Loucy (cell line): Measurements from ENCODE around the gene SCN10A.

ENCODE experiments used
- H2AFZ ChIP-seq: fragments of 200-600 bp; sonication (generic); 2 replicates; pipeline ENCODE4 v1.6.0; 2016; ENCODE audit warnings: antibody characterized with exemption, mild to moderate bottlenecking, low read length, moderate library complexity
- H3F3A ChIP-seq: fragments of 200-600 bp; 2 replicates; pipeline ENCODE4 v1.6.0; 2016; ENCODE audit warnings: antibody characterized with exemption, low read depth, mild to moderate bottlenecking
- H3K27me3 ChIP-seq: fragments of 200-600 bp; sonication (generic); 2 replicates; pipeline ENCODE4 v1.6.1; 2014; ENCODE audit warnings: low read length, mild to moderate bottlenecking; ENCODE audit not compliant: insufficient read depth, poor library complexity, severe bottlenecking
- H3K36me3 ChIP-seq: fragments of 200-600 bp; sonication (generic); 2 replicates; pipeline ENCODE4 v1.6.1; 2016; ENCODE audit warnings: low read length; ENCODE audit not compliant: insufficient read depth
- H3K4me1 ChIP-seq: fragments of 200-600 bp; sonication (generic); 2 replicates; pipeline ENCODE4 v1.5.1; 2014; ENCODE audit warnings: low read length, mild to moderate bottlenecking; ENCODE audit not compliant: insufficient read depth, poor library complexity, severe bottlenecking
- H3K4me2 ChIP-seq: fragments of 200-600 bp; sonication (generic); 2 replicates; pipeline ENCODE4 v1.6.0; 2014; ENCODE audit warnings: antibody characterized with exemption, low read length, low read depth, mild to moderate bottlenecking; ENCODE audit not compliant: poor library complexity, severe bottlenecking
- H3K4me3 ChIP-seq: fragments of 200-600 bp; sonication (generic); 2 replicates; pipeline ENCODE4 v1.5.1; 2014; ENCODE audit warnings: low read length, mild to moderate bottlenecking, mixed read lengths; ENCODE audit not compliant: poor library complexity, severe bottlenecking
- H3K79me2 ChIP-seq: fragments of 200-600 bp; sonication (generic); 2 replicates; pipeline ENCODE4 v1.6.1; 2014; ENCODE audit warnings: low read length; ENCODE audit not compliant: insufficient read depth
- H3K9ac ChIP-seq: fragments of 200-600 bp; sonication (generic); 2 replicates; pipeline ENCODE4 v1.6.0; 2014; ENCODE audit warnings: mild to moderate bottlenecking, low read depth, low read length, moderate library complexity; ENCODE audit not compliant: poor library complexity, severe bottlenecking
- H3K9me2 ChIP-seq: fragments of 200-600 bp; sonication (generic); replicated peaks from 2 replicates; pipeline ENCODE4 v1.6.1; 2016; ENCODE audit warnings: low read depth, low read length, mixed read lengths
- H3K9me3 ChIP-seq: fragments of 200-600 bp; sonication (generic); 2 replicates; pipeline ENCODE4 v1.6.1; 2014; ENCODE audit warnings: mild to moderate bottlenecking, antibody characterized with exemption, low read length, low read depth; ENCODE audit not compliant: insufficient read depth
- H4K20me1 ChIP-seq: fragments of 200-600 bp; sonication (generic); 2 replicates; pipeline ENCODE4 v1.6.0; 2014; ENCODE audit warnings: antibody characterized with exemption, low read length, mild to moderate bottlenecking; ENCODE audit not compliant: insufficient read depth, poor library complexity, severe bottlenecking
- EZH2phosphoT487 ChIP-seq: fragments of 200-600 bp; IDR thresholded peaks from 2 replicates; pipeline ENCODE4 v1.6.1; 2018; ENCODE audit warnings: antibody characterized with exemption, mild to moderate bottlenecking, moderate library complexity, borderline replicate concordance
- TF ChIP-seq, protein P1 (sequence below): fragments of 200-600 bp; sonication (generic); conservative IDR thresholded peaks from 2 replicates; pipeline ENCODE4 v1.5.1; 2014; ENCODE audit warnings: mild to moderate bottlenecking, antibody characterized with exemption, low read length

SCN10A gene

DNA sequence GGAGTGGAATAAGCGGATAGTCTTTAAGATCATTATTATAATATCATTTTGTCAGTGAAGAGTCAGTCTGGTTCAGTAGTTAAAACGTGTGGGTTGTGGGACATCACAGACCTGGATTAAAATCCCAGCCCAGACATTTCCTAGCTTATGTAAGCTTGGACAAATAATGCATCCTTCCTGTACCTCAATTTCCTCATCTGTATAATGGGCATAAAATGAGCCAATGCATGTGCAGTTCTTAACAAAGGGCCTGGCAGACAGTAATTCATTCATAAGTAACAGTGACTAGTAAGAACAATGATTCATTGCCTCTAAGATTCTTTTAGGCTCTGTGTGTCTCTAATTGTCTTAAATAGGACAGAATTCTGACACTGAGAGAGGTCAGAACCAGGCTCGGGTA is 76.1 kb downstream of the SCN10A start:
- Histone ChIP-seq H3K36me3 (no peaks in the 10 kb centered on the region), H3K79me2 (no peaks in the 10 kb centered on the region), H3K9me3 (no peaks in the 10 kb centered on the region), H3K9ac (no peak overlapping the region), H3K4me2 (no peak overlapping the region), H4K20me1 (no peaks in the 10 kb centered on the region), H3K4me3 (no peak overlapping the region), H3F3A (no peaks in the 10 kb centered on the region), H3K4me1 (no peaks in the 10 kb centered on the region), H2AFZ (no peak overlapping the region), H3K27me3 (no peaks in the 10 kb centered on the region), H3K9me2 (no peaks in the 10 kb centered on the region)
- no peak for TF ChIP-seq EZH2phosphoT487
- TF ChIP-seq, protein P1, sequence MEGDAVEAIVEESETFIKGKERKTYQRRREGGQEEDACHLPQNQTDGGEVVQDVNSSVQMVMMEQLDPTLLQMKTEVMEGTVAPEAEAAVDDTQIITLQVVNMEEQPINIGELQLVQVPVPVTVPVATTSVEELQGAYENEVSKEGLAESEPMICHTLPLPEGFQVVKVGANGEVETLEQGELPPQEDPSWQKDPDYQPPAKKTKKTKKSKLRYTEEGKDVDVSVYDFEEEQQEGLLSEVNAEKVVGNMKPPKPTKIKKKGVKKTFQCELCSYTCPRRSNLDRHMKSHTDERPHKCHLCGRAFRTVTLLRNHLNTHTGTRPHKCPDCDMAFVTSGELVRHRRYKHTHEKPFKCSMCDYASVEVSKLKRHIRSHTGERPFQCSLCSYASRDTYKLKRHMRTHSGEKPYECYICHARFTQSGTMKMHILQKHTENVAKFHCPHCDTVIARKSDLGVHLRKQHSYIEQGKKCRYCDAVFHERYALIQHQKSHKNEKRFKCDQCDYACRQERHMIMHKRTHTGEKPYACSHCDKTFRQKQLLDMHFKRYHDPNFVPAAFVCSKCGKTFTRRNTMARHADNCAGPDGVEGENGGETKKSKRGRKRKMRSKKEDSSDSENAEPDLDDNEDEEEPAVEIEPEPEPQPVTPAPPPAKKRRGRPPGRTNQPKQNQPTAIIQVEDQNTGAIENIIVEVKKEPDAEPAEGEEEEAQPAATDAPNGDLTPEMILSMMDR, result no peak

- H3K4me1 ChIP-seq, result no peaks in the 10 kb centered on the region
- no peaks in the 10 kb centered on the region for H4K20me1 ChIP-seq
- no peak overlapping the region for H2AFZ ChIP-seq
- H3K27me3 ChIP-seq, result no peaks in the 10 kb centered on the region
- no peak overlapping the region for H3K4me2 ChIP-seq
- TF ChIP-seq, protein P1, result no peak
- TF ChIP-seq EZH2phosphoT487, result no peak
- no peaks in the 10 kb centered on the region for H3K79me2 ChIP-seq
- H3K36me3 ChIP-seq, result no peaks in the 10 kb centered on the region
- H3K9me2 ChIP-seq, result no peaks in the 10 kb centered on the region
- H3K9me3 ChIP-seq, result no peaks in the 10 kb centered on the region
- no peaks in the 10 kb centered on the region for H3F3A ChIP-seq
- no peak overlapping the region for H3K9ac ChIP-seq
- no peak overlapping the region for H3K4me3 ChIP-seq
Observed at GRCh38 chr3:38739396-38739689, 76.7 kb downstream of the SCN10A start.

- H3K27me3 ChIP-seq, result no peaks in the 10 kb centered on the region
- no peaks in the 10 kb centered on the region for H3K9me2 ChIP-seq
- no peaks in the 10 kb centered on the region for H4K20me1 ChIP-seq
- no peak overlapping the region for H2AFZ ChIP-seq
- H3K79me2 ChIP-seq, result no peaks in the 10 kb centered on the region
- no peaks in the 10 kb centered on the region for H3K36me3 ChIP-seq
- TF ChIP-seq, protein P1, result peak; percentile 97
- TF ChIP-seq EZH2phosphoT487, result no peak
- no peaks in the 10 kb centered on the region for H3K9me3 ChIP-seq
- H3K4me3 ChIP-seq, result no peak overlapping the region
- no peak overlapping the region for H3K9ac ChIP-seq
- no peaks in the 10 kb centered on the region for H3F3A ChIP-seq
- H3K4me2 ChIP-seq, result no peak overlapping the region
- H3K4me1 ChIP-seq, result no peaks in the 10 kb centered on the region
Observed at GRCh38 chr3:38738630-38739395, 77.2 kb downstream of the SCN10A start.
